Mesothelial cell of epicardium (in vitro differentiated cells): Measurements from ENCODE around the gene TTLL7. TPM values are rescaled to one million over a fixed set of nuclear protein-coding genes. Genes with fewer than 3 reads are reported as not detected.

Experiments used
- DNase-seq, 2 experiments: peaks; one replicate each; pipeline ENCODE4 v3.0.0; 2021; ENCODE audit warnings: low spot score in 2 of 2; ENCODE audit not compliant: unreplicated experiment in 2 of 2
- H3K27ac Mint-ChIP-seq: 2 replicates; pipeline ENCODE4 v1.8.0; 2021; ENCODE audit warnings: mixed read lengths
- H3K27me3 Mint-ChIP-seq: 2 replicates; pipeline ENCODE4 v1.8.0; 2021; ENCODE audit warnings: low read depth, mixed read lengths
- H3K36me3 Mint-ChIP-seq: 2 replicates; pipeline ENCODE4 v1.8.0; 2021; ENCODE audit warnings: mixed read lengths
- H3K4me1 Mint-ChIP-seq: 2 replicates; pipeline ENCODE4 v1.8.0; 2021; ENCODE audit warnings: mixed read lengths
- H3K4me3 Mint-ChIP-seq: 2 replicates; pipeline ENCODE4 v1.8.0; 2021; ENCODE audit warnings: mild to moderate bottlenecking, moderate library complexity, mixed read lengths
- H3K9me3 Mint-ChIP-seq: 2 replicates; pipeline ENCODE4 v1.8.0; 2021; ENCODE audit warnings: mixed read lengths
- total RNA-seq: library from RNA; stranded (reverse); gene quantifications from 3 replicates; pipeline ENCODE4 v1.2.1, GENCODE V29; 2021
- TF ChIP-seq, protein P1 (sequence below): fragments of 200-600 bp; sonication (generic); IDR thresholded peaks from one replicate; pipeline ENCODE4 v1.5.0; 2021; ENCODE audit warnings: antibody characterized with exemption; ENCODE audit not compliant: unreplicated experiment

The TTLL7 gene
- total RNA-seq, 1 donor from 2014 or later = 12.7 TPM

DNA sequence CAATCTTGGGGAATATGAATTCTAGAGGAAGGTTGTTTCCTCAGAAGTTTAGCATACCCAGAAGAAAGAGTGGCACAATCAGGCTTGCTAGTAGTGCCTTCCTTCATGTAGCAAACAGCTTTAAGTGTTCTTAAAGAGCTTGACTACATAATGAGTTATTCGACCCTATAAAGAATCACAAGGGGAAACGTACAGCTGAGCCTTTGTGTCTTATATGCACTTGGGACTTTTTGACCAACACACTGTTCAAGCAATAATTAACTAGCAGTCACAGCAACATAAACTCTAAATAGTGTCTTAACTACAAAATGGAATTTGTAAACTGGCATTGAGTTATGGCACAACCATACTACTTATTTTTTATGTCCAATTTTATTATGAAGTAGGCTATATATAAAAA lies 86.1 kb downstream of the TTLL7 start:
- H3K4me3 Mint-ChIP-seq = no peak overlapping the region
- DNase-seq = no peak
- H3K27me3 Mint-ChIP-seq = no peaks in the 10 kb centered on the region
- TF ChIP-seq, protein P1, sequence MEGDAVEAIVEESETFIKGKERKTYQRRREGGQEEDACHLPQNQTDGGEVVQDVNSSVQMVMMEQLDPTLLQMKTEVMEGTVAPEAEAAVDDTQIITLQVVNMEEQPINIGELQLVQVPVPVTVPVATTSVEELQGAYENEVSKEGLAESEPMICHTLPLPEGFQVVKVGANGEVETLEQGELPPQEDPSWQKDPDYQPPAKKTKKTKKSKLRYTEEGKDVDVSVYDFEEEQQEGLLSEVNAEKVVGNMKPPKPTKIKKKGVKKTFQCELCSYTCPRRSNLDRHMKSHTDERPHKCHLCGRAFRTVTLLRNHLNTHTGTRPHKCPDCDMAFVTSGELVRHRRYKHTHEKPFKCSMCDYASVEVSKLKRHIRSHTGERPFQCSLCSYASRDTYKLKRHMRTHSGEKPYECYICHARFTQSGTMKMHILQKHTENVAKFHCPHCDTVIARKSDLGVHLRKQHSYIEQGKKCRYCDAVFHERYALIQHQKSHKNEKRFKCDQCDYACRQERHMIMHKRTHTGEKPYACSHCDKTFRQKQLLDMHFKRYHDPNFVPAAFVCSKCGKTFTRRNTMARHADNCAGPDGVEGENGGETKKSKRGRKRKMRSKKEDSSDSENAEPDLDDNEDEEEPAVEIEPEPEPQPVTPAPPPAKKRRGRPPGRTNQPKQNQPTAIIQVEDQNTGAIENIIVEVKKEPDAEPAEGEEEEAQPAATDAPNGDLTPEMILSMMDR = no peak
- H3K9me3 Mint-ChIP-seq = peaks cover 7% of the 10 kb centered on the region
- no peak overlapping the region for H3K27ac Mint-ChIP-seq
- peaks cover 15% of the 10 kb centered on the region for H3K36me3 Mint-ChIP-seq
- peaks cover 2% of the 10 kb centered on the region for H3K4me1 Mint-ChIP-seq

DNA sequence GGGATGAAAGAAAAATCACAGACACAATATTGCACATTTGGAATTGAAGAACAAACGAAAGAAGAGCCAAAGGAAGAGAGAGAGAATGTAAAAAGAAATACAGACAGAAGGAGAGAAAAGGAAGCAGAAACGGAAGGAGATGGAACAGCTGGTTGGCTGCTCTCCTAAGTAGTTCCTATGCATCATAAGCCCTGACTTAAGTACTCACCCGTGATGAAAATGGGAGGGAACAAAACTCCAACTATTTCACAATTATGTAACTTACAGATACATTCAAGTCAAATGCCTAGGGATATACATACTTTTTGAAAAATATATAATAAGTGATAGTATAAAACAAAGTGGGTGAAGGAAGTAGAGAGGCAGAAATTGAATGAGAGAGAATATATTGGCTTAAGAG lies 88.5 kb downstream of the TTLL7 start:
- no peak overlapping the region for H3K4me3 Mint-ChIP-seq
- peaks cover 7% of the 10 kb centered on the region for H3K9me3 Mint-ChIP-seq
- TF ChIP-seq, protein P1 = no peak
- peaks cover 2% of the 10 kb centered on the region for H3K4me1 Mint-ChIP-seq
- no peak overlapping the region for H3K27ac Mint-ChIP-seq
- no peaks in the 10 kb centered on the region for H3K27me3 Mint-ChIP-seq
- no peak for DNase-seq
- peaks cover 8% of the 10 kb centered on the region for H3K36me3 Mint-ChIP-seq

DNA sequence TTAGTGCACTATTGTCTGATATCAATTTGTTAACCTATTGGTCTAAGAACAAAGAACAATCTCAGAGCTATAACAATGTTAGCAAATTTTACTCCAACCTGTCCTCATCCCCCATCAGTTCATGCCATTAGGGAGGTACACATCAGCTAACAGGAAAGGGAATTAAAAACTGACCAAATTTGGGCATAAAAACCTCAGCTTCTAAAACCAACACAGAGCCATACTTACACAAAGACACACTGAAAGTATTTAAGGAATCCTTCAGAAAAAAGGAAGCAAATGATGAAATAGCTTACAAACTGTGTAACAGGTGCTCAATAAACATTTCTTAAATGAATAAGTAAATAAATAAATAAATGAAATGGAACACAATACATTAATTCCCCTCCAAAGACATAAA lies 89.2 kb downstream of the TTLL7 start:
- Mint-ChIP-seq H3K4me3 (no peak overlapping the region), H3K36me3 (peaks cover 4% of the 10 kb centered on the region), H3K9me3 (peaks cover 3% of the 10 kb centered on the region), H3K4me1 (peaks cover 2% of the 10 kb centered on the region), H3K27me3 (no peaks in the 10 kb centered on the region), H3K27ac (no peak overlapping the region)
- no peak for DNase-seq
- TF ChIP-seq, protein P1 = no peak

DNA sequence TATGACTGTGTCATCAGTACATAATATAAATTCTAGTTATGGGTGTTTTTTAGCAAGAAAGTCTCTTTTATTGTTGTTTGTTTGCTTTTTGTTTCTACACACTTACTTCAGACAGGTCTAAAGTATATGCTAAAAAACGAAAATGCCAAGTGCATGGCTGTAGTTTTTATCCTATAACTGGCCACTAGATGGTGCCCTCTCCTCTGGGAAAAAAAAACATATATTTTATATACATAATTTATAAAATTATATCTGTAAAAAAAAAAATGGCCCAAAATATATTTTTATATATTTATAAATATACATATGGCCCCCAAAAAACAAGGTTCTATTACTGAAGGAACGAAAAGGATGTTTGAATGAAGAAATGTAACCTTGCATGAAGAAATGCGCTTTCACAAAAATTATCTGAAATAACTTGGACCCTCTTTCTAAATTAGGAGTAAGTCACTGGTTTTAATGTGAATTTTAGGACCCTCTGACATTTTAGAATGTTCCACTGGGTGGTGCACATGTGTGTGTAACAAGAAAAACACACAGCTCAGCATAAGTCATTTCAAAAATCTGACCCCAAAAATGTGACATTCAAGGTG lies 93.5 kb downstream of the TTLL7 start:
- H3K4me1 Mint-ChIP-seq = peaks cover 2% of the 10 kb centered on the region
- H3K27me3 Mint-ChIP-seq = no peaks in the 10 kb centered on the region
- DNase-seq = no peak
- no peak overlapping the region for H3K4me3 Mint-ChIP-seq
- TF ChIP-seq, protein P1 = peak; percentile 92
- no peak overlapping the region for H3K27ac Mint-ChIP-seq
- H3K36me3 Mint-ChIP-seq = peaks cover 1% of the 10 kb centered on the region
- no peaks in the 10 kb centered on the region for H3K9me3 Mint-ChIP-seq

DNA sequence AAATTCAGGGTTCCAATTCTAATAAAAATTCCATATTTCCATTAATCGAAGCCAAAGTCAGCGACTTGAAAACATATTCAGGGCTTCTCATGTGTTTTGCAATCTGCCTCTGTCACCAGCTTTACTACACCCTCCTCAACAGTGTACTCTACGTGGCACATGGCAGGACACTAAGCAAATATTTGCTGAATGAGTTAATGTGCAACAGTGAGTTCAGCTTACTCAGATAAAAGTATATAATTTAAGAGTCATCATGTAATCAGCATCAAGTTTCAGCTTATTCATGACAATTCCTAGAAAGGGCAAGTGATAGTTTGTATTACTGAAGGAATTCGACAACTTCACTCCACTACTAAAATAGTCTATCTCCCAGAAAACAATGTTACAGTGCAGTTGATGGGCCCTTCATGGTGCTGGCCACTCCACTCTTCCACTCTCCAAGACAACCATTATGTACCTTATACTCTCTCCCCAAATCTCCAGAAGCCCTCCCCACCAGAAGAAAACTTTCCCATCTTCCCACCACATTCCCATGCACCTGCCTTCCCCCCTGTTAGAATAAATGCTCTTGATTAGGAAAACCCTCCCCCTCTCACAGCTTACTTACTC lies 97.3 kb downstream of the TTLL7 start:
- no peaks in the 10 kb centered on the region for H3K4me1 Mint-ChIP-seq

More for the DNA sequence above, 97.3 kb downstream of the TTLL7 start:
- H3K27ac Mint-ChIP-seq = no peak overlapping the region
- H3K36me3 Mint-ChIP-seq = no peaks in the 10 kb centered on the region
- H3K4me3 Mint-ChIP-seq = no peak overlapping the region
- DNase-seq = no peak
- H3K27me3 Mint-ChIP-seq = no peaks in the 10 kb centered on the region
- TF ChIP-seq, protein P1 = no peak
- H3K9me3 Mint-ChIP-seq = no peaks in the 10 kb centered on the region
